Measurements from ENCODE around the gene FAM20A. TPM values are rescaled to one million over a fixed set of nuclear protein-coding genes. Genes with fewer than 3 reads are reported as not detected.

FAM20A gene
- total and polyA plus RNA-seq, 2 experiments from 2014 or later = 9.3 to 10.9 TPM

DNA sequence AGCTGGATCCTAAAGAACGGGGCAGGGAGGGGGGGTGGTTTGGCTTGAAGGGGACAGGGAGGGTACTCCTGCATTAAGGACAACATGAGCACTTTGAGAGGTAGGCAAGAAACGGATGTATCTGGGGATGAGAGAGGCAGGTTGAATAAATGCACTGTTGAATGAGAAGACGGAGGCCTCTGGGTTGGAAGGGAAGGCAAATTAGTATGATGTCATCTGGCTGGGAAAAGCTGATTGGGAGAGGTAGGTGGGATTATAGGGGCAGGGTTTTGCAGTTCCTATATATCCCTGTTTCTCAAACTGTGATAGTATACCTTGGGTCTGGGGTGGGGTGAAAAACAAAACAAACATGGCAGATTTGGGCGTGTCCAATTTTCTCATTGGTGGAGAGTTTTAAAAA is 44.6 kb downstream of the FAM20A start:
- Histone ChIP-seq H3K9me2 (ENCODE audit: insufficient read depth) (no peaks in the 10 kb centered on the region), H4K20me1 (ENCODE audit: insufficient read depth) (no peaks in the 10 kb centered on the region), H3F3A (ENCODE audit: insufficient read depth) (no peaks in the 10 kb centered on the region), H3K79me2 (ENCODE audit: insufficient read depth) (no peaks in the 10 kb centered on the region), H3K4me3 (no peak overlapping the region), H3K9me3 (ENCODE audit: low read depth) (no peaks in the 10 kb centered on the region), H3K27ac (no peak overlapping the region), H3K9ac (no peak overlapping the region), H3K36me3 (ENCODE audit: low read depth) (no peaks in the 10 kb centered on the region), H3K27me3 (replicated peaks; ENCODE audit: insufficient read depth) (no peaks in the 10 kb centered on the region), H3K4me2 (ENCODE audit: unreplicated experiment) (no peak overlapping the region), H3K4me1 (ENCODE audit: insufficient read depth) (no peaks in the 10 kb centered on the region), H2AFZ (no peak overlapping the region)
- TF ChIP-seq EZH2 (IDR thresholded peaks at IDR 0.05; ENCODE audit: insufficient read depth, poor library complexity, severe bottlenecking) (no peak), EZH2phosphoT487 (IDR thresholded peaks at IDR 0.05; ENCODE audit: insufficient read depth, low read depth) (no peak)
- no peak for DNase-seq
- 77 to 79% methylated on average over 4 of the region's 4 CpGs for WGBS, 2 experiments (ENCODE audit: low coverage in 1 of 2, low lambda C conversion rate in 2 of 2, missing lambda C conversion rate in 2 of 2)
- in situ Hi-C loops (cut with MboI) = no loop called here

- no peak for DNase-seq
- Histone ChIP-seq H3K36me3 (ENCODE audit: low read depth) (peaks cover 5% of the 10 kb centered on the region; the same call in 1 of the 2 replicates), H3K27me3 (replicated peaks; ENCODE audit: insufficient read depth) (no peaks in the 10 kb centered on the region), H3K4me1 (ENCODE audit: insufficient read depth) (no peaks in the 10 kb centered on the region), H2AFZ (no peak overlapping the region), H3K9me3 (ENCODE audit: low read depth) (no peaks in the 10 kb centered on the region), H3K9ac (no peak overlapping the region), H3F3A (ENCODE audit: insufficient read depth) (no peaks in the 10 kb centered on the region), H3K27ac (no peak overlapping the region), H4K20me1 (ENCODE audit: insufficient read depth) (no peaks in the 10 kb centered on the region), H3K4me2 (ENCODE audit: unreplicated experiment) (no peak overlapping the region), H3K4me3 (no peak overlapping the region), H3K9me2 (ENCODE audit: insufficient read depth) (no peaks in the 10 kb centered on the region), H3K79me2 (ENCODE audit: insufficient read depth) (no peaks in the 10 kb centered on the region)
- in situ Hi-C loops (cut with MboI) = loop anchor here (5.0 to 25.0 kb wide), 2 partner anchors 213 to 693 kb away; partner anchors contain the start of gene ABCA10
- TF ChIP-seq EZH2phosphoT487 (IDR thresholded peaks at IDR 0.05; ENCODE audit: insufficient read depth, low read depth) (no peak), EZH2 (IDR thresholded peaks at IDR 0.05; ENCODE audit: insufficient read depth, poor library complexity, severe bottlenecking) (no peak)
- WGBS, 2 experiments (ENCODE audit: low coverage in 1 of 2, low lambda C conversion rate in 2 of 2, missing lambda C conversion rate in 2 of 2) = 74 to 76% methylated on average over 12 of the region's 12 CpGs
These were observed 56.9 kb downstream of the FAM20A start for GRCh38 chr17:68544111-68544915.

- no peak for TF ChIP-seq EZH2 (IDR thresholded peaks at IDR 0.05; ENCODE audit: insufficient read depth, poor library complexity, severe bottlenecking)
- TF ChIP-seq EZH2phosphoT487 (IDR thresholded peaks at IDR 0.05; ENCODE audit: insufficient read depth, low read depth) = no peak
- Histone ChIP-seq H3K27me3 (replicated peaks; ENCODE audit: insufficient read depth) (no peaks in the 10 kb centered on the region), H3K79me2 (ENCODE audit: insufficient read depth) (no peaks in the 10 kb centered on the region), H3K4me3 (no peak overlapping the region), H3K4me2 (ENCODE audit: unreplicated experiment) (no peak overlapping the region), H3K9ac (no peak overlapping the region), H4K20me1 (ENCODE audit: insufficient read depth) (no peaks in the 10 kb centered on the region), H3F3A (ENCODE audit: insufficient read depth) (peaks cover 2% of the 10 kb centered on the region; the same call in 1 of the 2 replicates), H2AFZ (no peak overlapping the region), H3K9me3 (ENCODE audit: low read depth) (no peaks in the 10 kb centered on the region), H3K9me2 (ENCODE audit: insufficient read depth) (no peaks in the 10 kb centered on the region), H3K27ac (no peak overlapping the region), H3K36me3 (ENCODE audit: low read depth) (peaks cover 6% of the 10 kb centered on the region; the same call in 1 of the 2 replicates), H3K4me1 (ENCODE audit: insufficient read depth) (no peaks in the 10 kb centered on the region)
- in situ Hi-C loops (cut with MboI) = loop anchor here (5.0 to 25.0 kb wide), 2 partner anchors 214 to 694 kb away; partner anchors contain the start of gene ABCA10
- DNase-seq = no peak
- 93 to 96% methylated on average over 13 of the region's 13 CpGs for WGBS, 2 experiments (ENCODE audit: low coverage in 1 of 2, low lambda C conversion rate in 2 of 2, missing lambda C conversion rate in 2 of 2)
These were observed 58.3 kb downstream of the FAM20A start for GRCh38 chr17:68542698-68543463.

GRCh38 chr17:68541816-68542215 is 59.4 kb downstream of the FAM20A start:
- Histone ChIP-seq H4K20me1 (ENCODE audit: insufficient read depth) (no peaks in the 10 kb centered on the region), H3K9ac (no peak overlapping the region), H3K4me2 (ENCODE audit: unreplicated experiment) (no peak overlapping the region), H3K36me3 (ENCODE audit: low read depth) (peaks cover 9% of the 10 kb centered on the region; the same call in 1 of the 2 replicates), H3K9me3 (ENCODE audit: low read depth) (no peaks in the 10 kb centered on the region), H3K4me3 (no peak overlapping the region), H3K27me3 (replicated peaks; ENCODE audit: insufficient read depth) (no peaks in the 10 kb centered on the region), H3F3A (ENCODE audit: insufficient read depth) (peaks cover 8% of the 10 kb centered on the region; the same call in 1 of the 2 replicates), H3K27ac (no peak overlapping the region), H3K9me2 (ENCODE audit: insufficient read depth) (no peaks in the 10 kb centered on the region), H3K79me2 (ENCODE audit: insufficient read depth) (no peaks in the 10 kb centered on the region), H3K4me1 (ENCODE audit: insufficient read depth) (no peaks in the 10 kb centered on the region), H2AFZ (no peak overlapping the region)
- WGBS, 2 experiments (ENCODE audit: low coverage in 1 of 2, low lambda C conversion rate in 2 of 2, missing lambda C conversion rate in 2 of 2) = 86 to 93% methylated on average over 6 of the region's 6 CpGs
- DNase-seq = no peak
- in situ Hi-C loops (cut with MboI) = loop anchor here (5.0 to 25.0 kb wide), 2 partner anchors 215 to 695 kb away; partner anchors contain the start of gene ABCA10
- TF ChIP-seq EZH2 (IDR thresholded peaks at IDR 0.05; ENCODE audit: insufficient read depth, poor library complexity, severe bottlenecking) (no peak), EZH2phosphoT487 (IDR thresholded peaks at IDR 0.05; ENCODE audit: insufficient read depth, low read depth) (no peak)

Data from GM23248 (cell line).